ENCODE results near the gene CNGA3.

Gene CNGA3

GRCh38 chr2:98348066-98348561, 1.9 kb downstream of the CNGA3 start:
- H3K4me1 Mint-ChIP-seq, result peaks cover 5% of the 10 kb centered on the region
- CTCF ChIA-PET, result no interaction called here
- H3K9me3 Mint-ChIP-seq, result no peaks in the 10 kb centered on the region
- H3K4me3 Mint-ChIP-seq, result no peak overlapping the region
- no peak for DNase-seq
- H3K27ac Mint-ChIP-seq, result no peak overlapping the region
- no peaks in the 10 kb centered on the region for H3K36me3 Mint-ChIP-seq
- peaks cover 68% of the 10 kb centered on the region for H3K27me3 Mint-ChIP-seq

GRCh38 chr2:98350411-98350810, 4.2 kb downstream of the CNGA3 start:
- Mint-ChIP-seq H3K4me3 (no peak overlapping the region), H3K36me3 (no peaks in the 10 kb centered on the region), H3K9me3 (no peaks in the 10 kb centered on the region), H3K4me1 (peaks cover 5% of the 10 kb centered on the region), H3K27ac (no peak overlapping the region), H3K27me3 (peaks cover 60% of the 10 kb centered on the region)
- CTCF ChIA-PET, result no interaction called here
- DNase-seq, result no peak

GRCh38 chr2:98355881-98356280, 9.6 kb downstream of the CNGA3 start:
- no peaks in the 10 kb centered on the region for H3K36me3 Mint-ChIP-seq
- no peaks in the 10 kb centered on the region for H3K4me1 Mint-ChIP-seq
- H3K4me3 Mint-ChIP-seq, result no peak overlapping the region
- H3K27ac Mint-ChIP-seq, result no peak overlapping the region
- peaks cover 36% of the 10 kb centered on the region for H3K27me3 Mint-ChIP-seq
- CTCF ChIA-PET, result no interaction called here
- no peak for DNase-seq
- no peaks in the 10 kb centered on the region for H3K9me3 Mint-ChIP-seq

- Mint-ChIP-seq H3K4me1 (no peaks in the 10 kb centered on the region), H3K36me3 (no peaks in the 10 kb centered on the region), H3K27me3 (peaks cover 32% of the 10 kb centered on the region), H3K27ac (no peak overlapping the region), H3K4me3 (no peak overlapping the region), H3K9me3 (no peaks in the 10 kb centered on the region)
- CTCF ChIA-PET, result no interaction called here
- DNase-seq, result no peak
Measured at GRCh38 chr2:98356729-98357128, 10.5 kb downstream of the CNGA3 start.

- DNase-seq, result no peak
- CTCF ChIA-PET, result interaction anchor here (0.7 kb wide), 1 partner anchor 98 kb away, joined by 3 read pairs; no protein-coding TSS in a partner anchor
- Mint-ChIP-seq H3K4me1 (no peaks in the 10 kb centered on the region), H3K27me3 (peaks cover 32% of the 10 kb centered on the region), H3K36me3 (no peaks in the 10 kb centered on the region), H3K4me3 (no peak overlapping the region), H3K27ac (no peak overlapping the region), H3K9me3 (no peaks in the 10 kb centered on the region)
Measured at GRCh38 chr2:98357849-98358248, 11.6 kb downstream of the CNGA3 start.

GRCh38 chr2:98359986-98360385, 13.7 kb downstream of the CNGA3 start:
- CTCF ChIA-PET, result no interaction called here
- Mint-ChIP-seq H3K27ac (no peak overlapping the region), H3K4me3 (no peak overlapping the region), H3K36me3 (no peaks in the 10 kb centered on the region), H3K4me1 (no peaks in the 10 kb centered on the region), H3K9me3 (no peaks in the 10 kb centered on the region), H3K27me3 (peaks cover 31% of the 10 kb centered on the region)
- no peak for DNase-seq

GRCh38 chr2:98367721-98368120, 21.5 kb downstream of the CNGA3 start:
- H3K27me3 Mint-ChIP-seq, result peaks cover 20% of the 10 kb centered on the region
- no peaks in the 10 kb centered on the region for H3K36me3 Mint-ChIP-seq
- H3K4me3 Mint-ChIP-seq, result no peak overlapping the region
- CTCF ChIA-PET, result no interaction called here
- DNase-seq, result no peak
- no peaks in the 10 kb centered on the region for H3K4me1 Mint-ChIP-seq
- H3K9me3 Mint-ChIP-seq, result peaks cover 6% of the 10 kb centered on the region
- H3K27ac Mint-ChIP-seq, result no peak overlapping the region

GRCh38 chr2:98369710-98370239, 23.5 kb downstream of the CNGA3 start:
- no peak overlapping the region for H3K27ac Mint-ChIP-seq
- DNase-seq, result no peak
- H3K4me3 Mint-ChIP-seq, result no peak overlapping the region
- no peaks in the 10 kb centered on the region for H3K36me3 Mint-ChIP-seq
- CTCF ChIA-PET, result no interaction called here
- H3K9me3 Mint-ChIP-seq, result peaks cover 6% of the 10 kb centered on the region
- H3K4me1 Mint-ChIP-seq, result no peaks in the 10 kb centered on the region
- peaks cover 29% of the 10 kb centered on the region for H3K27me3 Mint-ChIP-seq

- no peak overlapping the region for H3K27ac Mint-ChIP-seq
- peaks cover 6% of the 10 kb centered on the region for H3K9me3 Mint-ChIP-seq
- CTCF ChIA-PET, result no interaction called here
- no peak overlapping the region for H3K4me3 Mint-ChIP-seq
- H3K4me1 Mint-ChIP-seq, result no peaks in the 10 kb centered on the region
- no peak for DNase-seq
- H3K36me3 Mint-ChIP-seq, result no peaks in the 10 kb centered on the region
- H3K27me3 Mint-ChIP-seq, result peaks cover 34% of the 10 kb centered on the region
Measured at GRCh38 chr2:98372121-98372520, 25.9 kb downstream of the CNGA3 start.

- CTCF ChIA-PET, result no interaction called here
- Mint-ChIP-seq H3K9me3 (peaks cover 6% of the 10 kb centered on the region), H3K4me3 (no peak overlapping the region), H3K27me3 (peaks cover 38% of the 10 kb centered on the region), H3K36me3 (no peaks in the 10 kb centered on the region), H3K4me1 (no peaks in the 10 kb centered on the region), H3K27ac (no peak overlapping the region)
- no peak for DNase-seq
Measured at GRCh38 chr2:98372579-98372978, 26.3 kb downstream of the CNGA3 start.

GRCh38 chr2:98374286-98374685, 28.0 kb downstream of the CNGA3 start:
- Mint-ChIP-seq H3K9me3 (no peaks in the 10 kb centered on the region), H3K4me1 (no peaks in the 10 kb centered on the region), H3K4me3 (no peak overlapping the region), H3K36me3 (no peaks in the 10 kb centered on the region), H3K27me3 (peaks cover 52% of the 10 kb centered on the region), H3K27ac (no peak overlapping the region)
- DNase-seq, result no peak
- CTCF ChIA-PET, result no interaction called here

GRCh38 chr2:98374958-98375570, 28.8 kb downstream of the CNGA3 start:
- no peak overlapping the region for H3K27ac Mint-ChIP-seq
- H3K36me3 Mint-ChIP-seq, result no peaks in the 10 kb centered on the region
- peaks cover 54% of the 10 kb centered on the region for H3K27me3 Mint-ChIP-seq
- DNase-seq, result no peak
- no peaks in the 10 kb centered on the region for H3K9me3 Mint-ChIP-seq
- H3K4me3 Mint-ChIP-seq, result no peak overlapping the region
- no peaks in the 10 kb centered on the region for H3K4me1 Mint-ChIP-seq
- CTCF ChIA-PET, result no interaction called here

GRCh38 chr2:98376301-98376910, 30.1 kb downstream of the CNGA3 start:
- Mint-ChIP-seq H3K27ac (no peak overlapping the region), H3K4me1 (no peaks in the 10 kb centered on the region), H3K27me3 (peaks cover 54% of the 10 kb centered on the region), H3K36me3 (no peaks in the 10 kb centered on the region), H3K9me3 (no peaks in the 10 kb centered on the region), H3K4me3 (no peak overlapping the region)
- DNase-seq, result no peak
- CTCF ChIA-PET, result no interaction called here

GRCh38 chr2:98376996-98377395, 30.7 kb downstream of the CNGA3 start:
- no peak overlapping the region for H3K4me3 Mint-ChIP-seq
- H3K9me3 Mint-ChIP-seq, result no peaks in the 10 kb centered on the region
- no peak overlapping the region for H3K27ac Mint-ChIP-seq
- no peaks in the 10 kb centered on the region for H3K36me3 Mint-ChIP-seq
- H3K4me1 Mint-ChIP-seq, result no peaks in the 10 kb centered on the region
- CTCF ChIA-PET, result no interaction called here
- DNase-seq, result no peak
- peaks cover 57% of the 10 kb centered on the region for H3K27me3 Mint-ChIP-seq

GRCh38 chr2:98377544-98377943, 31.3 kb downstream of the CNGA3 start:
- Mint-ChIP-seq H3K4me1 (no peaks in the 10 kb centered on the region), H3K27me3 (peaks cover 54% of the 10 kb centered on the region), H3K4me3 (no peak overlapping the region), H3K27ac (no peak overlapping the region), H3K36me3 (no peaks in the 10 kb centered on the region), H3K9me3 (no peaks in the 10 kb centered on the region)
- DNase-seq, result no peak
- CTCF ChIA-PET, result no interaction called here
